Measurements from ENCODE around the gene DPM1. TPM values are rescaled to one million over a fixed set of nuclear protein-coding genes. Genes with fewer than 3 reads are reported as not detected.

DPM1 gene
- total and polyA plus RNA-seq, 2 donors from 2014 or later, result 32.4 to 53.2 TPM

DNA sequence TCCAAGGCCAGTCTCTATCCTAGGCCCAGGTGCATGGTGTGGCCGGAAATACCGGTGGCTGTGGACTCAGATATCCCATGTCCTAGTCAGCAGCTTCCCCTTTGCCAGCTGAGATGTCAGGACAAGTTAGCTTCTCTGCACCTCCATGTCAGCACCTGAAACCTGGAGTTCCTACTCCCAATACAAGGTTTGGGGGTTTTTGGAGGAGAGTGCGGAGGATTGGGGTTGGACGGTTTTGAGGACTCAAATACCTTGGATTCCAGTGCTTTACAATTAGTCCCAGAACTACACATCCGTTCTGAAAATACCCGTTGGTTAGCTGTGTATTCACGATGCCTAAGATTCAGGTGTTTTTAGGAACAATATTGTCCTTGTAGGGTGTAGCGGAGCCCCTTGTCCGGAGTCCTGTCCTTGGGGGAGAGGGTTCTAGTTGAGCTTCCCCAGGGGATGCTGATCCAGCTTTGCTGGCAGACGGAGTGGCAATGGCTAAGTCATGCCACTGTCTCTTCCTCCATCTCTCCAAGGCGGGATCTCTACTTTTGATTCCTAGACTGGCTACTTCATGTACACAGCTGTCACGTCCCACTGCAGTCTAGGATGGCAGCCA lies 72.0 kb downstream of the DPM1 start:
- intact Hi-C loops (cut with DNase I), result no loop called here
- TF ChIP-seq, protein P1, sequence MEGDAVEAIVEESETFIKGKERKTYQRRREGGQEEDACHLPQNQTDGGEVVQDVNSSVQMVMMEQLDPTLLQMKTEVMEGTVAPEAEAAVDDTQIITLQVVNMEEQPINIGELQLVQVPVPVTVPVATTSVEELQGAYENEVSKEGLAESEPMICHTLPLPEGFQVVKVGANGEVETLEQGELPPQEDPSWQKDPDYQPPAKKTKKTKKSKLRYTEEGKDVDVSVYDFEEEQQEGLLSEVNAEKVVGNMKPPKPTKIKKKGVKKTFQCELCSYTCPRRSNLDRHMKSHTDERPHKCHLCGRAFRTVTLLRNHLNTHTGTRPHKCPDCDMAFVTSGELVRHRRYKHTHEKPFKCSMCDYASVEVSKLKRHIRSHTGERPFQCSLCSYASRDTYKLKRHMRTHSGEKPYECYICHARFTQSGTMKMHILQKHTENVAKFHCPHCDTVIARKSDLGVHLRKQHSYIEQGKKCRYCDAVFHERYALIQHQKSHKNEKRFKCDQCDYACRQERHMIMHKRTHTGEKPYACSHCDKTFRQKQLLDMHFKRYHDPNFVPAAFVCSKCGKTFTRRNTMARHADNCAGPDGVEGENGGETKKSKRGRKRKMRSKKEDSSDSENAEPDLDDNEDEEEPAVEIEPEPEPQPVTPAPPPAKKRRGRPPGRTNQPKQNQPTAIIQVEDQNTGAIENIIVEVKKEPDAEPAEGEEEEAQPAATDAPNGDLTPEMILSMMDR (IDR thresholded peaks at IDR 0.05; ENCODE audit: borderline replicate concordance, extremely low read depth, insufficient read depth), result no peak
- Histone ChIP-seq H3K9me3 (ENCODE audit: control insufficient read depth in 2 of 3, insufficient read depth in 1 of 3, low read length in 3 of 3) (no peaks in the 10 kb centered on the region), H3K27me3 (ENCODE audit: control insufficient read depth, insufficient read depth, low read length) (no peaks in the 10 kb centered on the region), H3K9ac (ENCODE audit: low read length in 3 of 3) (no peak overlapping the region), H3K36me3 (ENCODE audit: control insufficient read depth in 2 of 3, insufficient read depth in 3 of 3, low read length in 3 of 3) (peaks cover 5 to 10% (median 5%) of the 10 kb centered on the region in 3 donors), H3K27ac (ENCODE audit: low read depth in 2 of 2, low read length in 2 of 2) (no peak overlapping the region), H3K4me1 (ENCODE audit: control insufficient read depth in 2 of 3, insufficient read depth in 2 of 3, low read depth in 1 of 3, low read length in 3 of 3) (no peaks in the 10 kb centered on the region), H3K4me3 (ENCODE audit: low read length in 3 of 3) (no peak overlapping the region)
- DNase-seq, result no peak
- no peak for FAIRE-seq

DNA sequence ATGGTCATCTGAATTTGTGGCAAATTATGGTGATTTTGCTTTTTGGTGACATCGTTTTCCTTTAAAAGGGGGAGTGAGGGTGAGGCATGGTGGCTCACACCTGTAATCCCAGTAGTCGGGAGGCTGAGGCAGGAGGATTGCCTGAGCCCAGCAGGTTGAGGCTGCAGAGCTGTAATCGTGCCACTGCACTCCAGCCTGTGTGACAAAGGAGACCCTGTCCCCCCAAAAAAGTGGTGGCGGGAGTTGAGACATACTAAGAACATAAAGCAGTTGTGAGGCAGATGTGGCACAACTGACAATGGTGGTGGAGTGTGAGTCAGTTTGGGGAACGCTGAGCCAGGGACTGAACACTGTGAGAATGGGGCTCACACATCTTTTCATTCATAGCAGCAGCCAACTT lies 72.6 kb downstream of the DPM1 start:
- DNase-seq (no peak), FAIRE-seq (no peak)
- Histone ChIP-seq H3K27ac (ENCODE audit: low read depth in 2 of 2, low read length in 2 of 2) (no peak overlapping the region), H3K36me3 (ENCODE audit: control insufficient read depth in 2 of 3, insufficient read depth in 3 of 3, low read length in 3 of 3) (peaks cover 2 to 5% (median 2%) of the 10 kb centered on the region in 3 donors), H3K4me3 (ENCODE audit: low read length in 3 of 3) (no peak overlapping the region), H3K9ac (ENCODE audit: low read length in 3 of 3) (no peak overlapping the region), H3K4me1 (ENCODE audit: control insufficient read depth in 2 of 3, insufficient read depth in 2 of 3, low read depth in 1 of 3, low read length in 3 of 3) (no peaks in the 10 kb centered on the region), H3K9me3 (ENCODE audit: control insufficient read depth in 2 of 3, insufficient read depth in 1 of 3, low read length in 3 of 3) (no peaks in the 10 kb centered on the region), H3K27me3 (ENCODE audit: control insufficient read depth, insufficient read depth, low read length) (no peaks in the 10 kb centered on the region)
- intact Hi-C loops (cut with DNase I), result no loop called here
- TF ChIP-seq, protein P1 (IDR thresholded peaks at IDR 0.05; ENCODE audit: borderline replicate concordance, extremely low read depth, insufficient read depth), result no peak

DNA sequence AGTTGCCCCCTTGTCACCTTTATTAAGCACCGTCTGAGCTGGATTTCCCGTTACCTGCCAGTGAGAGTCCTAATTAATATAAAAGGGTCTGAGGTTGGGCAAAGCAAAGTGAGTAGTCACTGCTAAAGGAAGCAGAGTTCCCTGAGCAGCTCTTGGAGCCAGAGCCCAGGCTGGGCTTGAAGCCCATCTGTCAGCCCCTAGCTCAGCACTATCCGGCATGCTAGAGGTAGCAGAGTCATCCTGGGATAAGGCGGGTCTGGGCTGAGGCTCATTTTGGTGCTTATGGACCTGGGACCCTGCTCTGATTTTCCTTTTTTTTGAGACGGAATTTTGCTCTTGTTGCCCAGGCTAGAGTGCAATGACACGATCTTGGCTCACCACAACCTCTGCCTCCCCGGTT lies 73.3 kb downstream of the DPM1 start:
- Histone ChIP-seq H3K27me3 (ENCODE audit: control insufficient read depth, insufficient read depth, low read length) (no peaks in the 10 kb centered on the region), H3K27ac (ENCODE audit: low read depth in 2 of 2, low read length in 2 of 2) (no peak overlapping the region), H3K9me3 (ENCODE audit: control insufficient read depth in 2 of 3, insufficient read depth in 1 of 3, low read length in 3 of 3) (no peaks in the 10 kb centered on the region), H3K4me3 (ENCODE audit: low read length in 3 of 3) (no peak overlapping the region), H3K36me3 (ENCODE audit: control insufficient read depth in 2 of 3, insufficient read depth in 3 of 3, low read length in 3 of 3) (peaks cover 2 to 5% (median 2%) of the 10 kb centered on the region in 3 donors), H3K4me1 (ENCODE audit: control insufficient read depth in 2 of 3, insufficient read depth in 2 of 3, low read depth in 1 of 3, low read length in 3 of 3) (no peaks in the 10 kb centered on the region), H3K9ac (ENCODE audit: low read length in 3 of 3) (no peak overlapping the region)
- TF ChIP-seq, protein P1 (IDR thresholded peaks at IDR 0.05; ENCODE audit: borderline replicate concordance, extremely low read depth, insufficient read depth), result no peak
- intact Hi-C loops (cut with DNase I), result no loop called here
- FAIRE-seq, result no peak
- no peak for DNase-seq

Other genes with a start within 250 kb of the DPM1 start
- gene PARD6B, start 227.0 kb downstream of the DPM1 start, total RNA-seq, result 72.0 TPM
- 9.2 TPM for gene PARD6B, start 227.0 kb downstream of the DPM1 start, polyA plus RNA-seq (ENCODE audit: insufficient read depth, low read depth, low replicate concordance)
- 10.6 TPM for gene BCAS4, start 163.5 kb downstream of the DPM1 start, total RNA-seq
- gene BCAS4, start 163.5 kb downstream of the DPM1 start, polyA plus RNA-seq (ENCODE audit: insufficient read depth, low read depth, low replicate concordance), result 17.1 TPM
- 66.7 TPM for gene ADNP, start 27.1 kb downstream of the DPM1 start, total RNA-seq
- 32.0 TPM for gene ADNP, start 27.1 kb downstream of the DPM1 start, polyA plus RNA-seq (ENCODE audit: insufficient read depth, low read depth, low replicate concordance)
- gene MOCS3, start 286 bp upstream of the DPM1 start, total RNA-seq, result 5.1 TPM
- 1.9 TPM for gene MOCS3, start 286 bp upstream of the DPM1 start, polyA plus RNA-seq (ENCODE audit: insufficient read depth, low read depth, low replicate concordance)
- gene KCNG1, start 64.6 kb upstream of the DPM1 start, total RNA-seq, result 0.35 TPM
- 0.58 TPM for gene KCNG1, start 64.6 kb upstream of the DPM1 start, polyA plus RNA-seq (ENCODE audit: insufficient read depth, low read depth, low replicate concordance)

Measured in kidney (tissue), 14 donors.